HEK293T (cell line): ENCODE data around the gene SAP30L.

ENCODE experiments used
- CTBP1 ChIP-seq: fragments of 450-650 bp; IDR thresholded peaks from 2 replicates; pipeline ENCODE4 v1.6.1; 2016; ENCODE audit warnings: borderline replicate concordance
- ELF4 ChIP-seq: fragments of 450-650 bp; IDR thresholded peaks from 2 replicates; pipeline ENCODE4 v1.6.1; 2017; ENCODE audit warnings: antibody characterized with exemption
- FOXA1 ChIP-seq: fragments of 450-650 bp; IDR thresholded peaks from 2 replicates; pipeline ENCODE4 v1.6.1; 2016; ENCODE audit warnings: mild to moderate bottlenecking
- FOXK2 ChIP-seq: fragments of 450-650 bp; IDR thresholded peaks from 2 replicates; pipeline ENCODE4 v1.6.1; 2016; ENCODE audit warnings: mild to moderate bottlenecking
- L3MBTL2 ChIP-seq: fragments of 450-650 bp; conservative IDR thresholded peaks from 2 replicates; pipeline ENCODE4 v1.6.1; 2016; ENCODE audit warnings: mild to moderate bottlenecking
- LEF1 ChIP-seq: fragments of 450-650 bp; IDR thresholded peaks from 2 replicates; pipeline ENCODE4 v1.6.1; 2017; ENCODE audit warnings: mild to moderate bottlenecking, borderline replicate concordance
- NFRKB ChIP-seq: fragments of 450-650 bp; IDR thresholded peaks from 2 replicates; pipeline ENCODE4 v1.6.1; 2016; ENCODE audit warnings: mild to moderate bottlenecking, moderate library complexity
- SP1 ChIP-seq: fragments of 450-650 bp; IDR thresholded peaks from 2 replicates; pipeline ENCODE4 v1.6.1; 2017
- TARDBP ChIP-seq: fragments of 450-650 bp; IDR thresholded peaks from 2 replicates; pipeline ENCODE4 v1.6.1; 2016

DNA sequence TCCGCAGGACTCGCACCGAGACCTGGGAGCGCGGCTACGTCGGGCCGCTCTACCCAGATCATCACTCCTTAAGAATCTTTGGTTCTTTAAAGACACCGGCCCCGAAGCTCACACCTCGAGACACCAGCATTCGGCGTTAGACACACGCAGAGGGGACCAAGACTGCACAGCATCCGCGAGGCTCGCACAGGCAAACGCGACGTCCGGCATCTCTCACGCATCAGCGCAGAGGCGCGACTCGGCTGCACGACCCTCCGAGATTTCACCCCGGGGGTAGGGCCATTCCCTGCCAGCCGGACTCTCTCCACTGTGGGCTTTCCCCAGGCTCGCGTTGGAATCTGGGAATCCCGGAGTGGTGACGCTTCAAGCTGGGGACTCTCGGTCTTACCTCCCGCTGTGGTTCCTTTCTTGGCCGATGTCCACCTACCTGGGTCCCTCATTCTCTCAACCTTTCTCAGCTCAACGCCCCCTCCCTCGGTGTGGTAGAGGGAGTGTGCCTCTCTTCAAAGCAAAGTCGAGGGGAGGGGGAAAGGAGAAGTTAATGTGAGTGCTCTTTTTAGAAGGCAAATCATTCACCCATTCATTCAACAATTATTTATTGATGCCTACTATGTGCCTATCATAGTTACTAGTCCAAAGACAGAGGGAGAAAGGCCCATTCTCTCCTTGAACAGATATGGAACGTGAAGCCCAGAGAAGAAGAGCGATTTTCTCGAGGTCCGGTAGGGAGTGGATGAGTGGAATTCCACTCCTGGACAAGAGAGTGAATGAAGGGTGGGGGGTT lies 33.6 kb downstream of the SAP30L start:
- TF ChIP-seq ELF4, result no peak
- TF ChIP-seq FOXA1, result no peak
- TF ChIP-seq TARDBP, result no peak
- no peak for TF ChIP-seq SP1
- no peak for TF ChIP-seq L3MBTL2
- TF ChIP-seq NFRKB, result no peak
- no peak for TF ChIP-seq LEF1
- TF ChIP-seq FOXK2, result no peak
- no peak for TF ChIP-seq CTBP1
